B cell (primary cell): Measurements from ENCODE around the gene ACADL. TPM values are rescaled to one million over a fixed set of nuclear protein-coding genes. Genes with fewer than 3 reads are reported as not detected.

ENCODE experiments used
- ATAC-seq: fragments of 200-7000 bp; cut with Tn5 transposase; one replicate; pipeline ENCODE4 v1.10.0; 2021; ENCODE audit warnings: low read depth, mild to moderate bottlenecking, moderate number of reproducible peaks, moderate library complexity
- CTCF ChIA-PET: fragments of 350-600 bp; sonication (Branson Sonifier 250); formaldehyde crosslinking; loops from one replicate; lab custom pipeline; 2021; ENCODE audit warnings: antibody characterized with exemption, inconsistent platforms; lab: Charles Lee
- POLR2A ChIA-PET: fragments of 350-600 bp; sonication (Branson Sonifier 250); formaldehyde crosslinking; loops from one replicate; lab custom pipeline; 2021; ENCODE audit warnings: antibody characterized with exemption; lab: Charles Lee
- DNase-seq: peaks from one replicate; pipeline ENCODE4 v3.0.0; 2013
- H2AFZ ChIP-seq: 2 replicates; pipeline ENCODE4 v1.6.1; 2012; ENCODE audit warnings: mild to moderate bottlenecking, low read depth, low read length; ENCODE audit not compliant: insufficient read depth, poor library complexity, severe bottlenecking
- H3K27ac ChIP-seq, 2 donors: 1 replicate in 1 of 2; 2 replicates in 1 of 2; pipeline ENCODE4 v1.5.1; 2012 to 2013; ENCODE audit warnings: low read length in 2 of 2, mild to moderate bottlenecking in 2 of 2, moderate library complexity in 1 of 2
- H3K27me3 ChIP-seq, 4 experiments: fragments of 200-600 bp in 1 of 4; sonication (generic) in 1 of 4; replicated peaks in 1 of 4; 1 replicate in 2 of 4; 2 replicates in 2 of 4; pipeline versions ENCODE4 v1.6.1 to v1.7.0; 2013 to 2016; ENCODE audit warnings: low read length in 3 of 4, mild to moderate bottlenecking in 2 of 4, mixed read lengths in 1 of 4, moderate library complexity in 1 of 4; ENCODE audit not compliant: insufficient read depth in 4 of 4, control insufficient read depth in 3 of 4; ENCODE audit errors: control extremely low read depth in 1 of 4
- H3K36me3 ChIP-seq, 2 experiments: replicated peaks in 1 of 2; 1 replicate in 1 of 2; 2 replicates in 1 of 2; pipeline versions ENCODE4 v1.6.1 to v1.7.1; 2013; ENCODE audit warnings: low read length in 1 of 2; ENCODE audit not compliant: insufficient read depth in 2 of 2, control insufficient read depth in 1 of 2; ENCODE audit errors: control extremely low read depth in 1 of 2, extremely low read depth in 1 of 2
- H3K4me1 ChIP-seq, 2 donors: fragments of 200-600 bp in 1 of 2; sonication (generic) in 1 of 2; 1 replicate in 1 of 2; 2 replicates in 1 of 2; pipeline versions ENCODE4 v1.5.1 to v1.6.1; 2013 to 2017; ENCODE audit warnings: low read length in 2 of 2; ENCODE audit not compliant: control insufficient read depth in 2 of 2, insufficient read depth in 2 of 2
- H3K4me2 ChIP-seq: replicated peaks from 2 replicates; pipeline ENCODE3; 2012; ENCODE audit warnings: mild to moderate bottlenecking, low read depth, low read length; ENCODE audit not compliant: poor library complexity, severe bottlenecking
- H3K4me3 ChIP-seq, 5 experiments: fragments of 200-600 bp in 1 of 5; sonication (generic) in 1 of 5; 1 replicate in 3 of 5; 2 replicates in 2 of 5; pipeline versions ENCODE4 v1.5.1 to v1.7.0; 2011 to 2016; ENCODE audit warnings: low read length in 4 of 5, mild to moderate bottlenecking in 4 of 5, low read depth in 2 of 5, control low read depth in 1 of 5, moderate library complexity in 1 of 5; ENCODE audit not compliant: insufficient read depth in 1 of 5; ENCODE audit errors: control extremely low read depth in 1 of 5, extremely low read depth in 1 of 5
- H3K79me2 ChIP-seq: fragments of 200-600 bp; sonication (generic); one replicate; pipeline ENCODE4 v1.6.0; 2016; ENCODE audit warnings: low read length; ENCODE audit not compliant: control insufficient read depth, insufficient read depth
- H3K9ac ChIP-seq: fragments of 200-600 bp; sonication (generic); 2 replicates; pipeline ENCODE4 v1.6.1; 2017; ENCODE audit warnings: mild to moderate bottlenecking, low read length, moderate library complexity
- H3K9me3 ChIP-seq, 3 donors: one replicate each; pipeline versions ENCODE4 v1.6.1 to v1.7.1; 2013; ENCODE audit warnings: low read length in 2 of 3; ENCODE audit not compliant: control insufficient read depth in 2 of 3, insufficient read depth in 1 of 3; ENCODE audit errors: control extremely low read depth in 1 of 3
- H4K20me1 ChIP-seq: 2 replicates; pipeline ENCODE4 v1.6.0; 2012; ENCODE audit warnings: mild to moderate bottlenecking, low read length; ENCODE audit not compliant: insufficient read depth, control insufficient read depth, poor library complexity, severe bottlenecking
- H3K27ac Mint-ChIP-seq: one replicate; pipeline ENCODE4 v1.8.0; 2021; ENCODE audit warnings: mixed read lengths
- H3K27me3 Mint-ChIP-seq: one replicate; pipeline ENCODE4 v1.8.0; 2021; ENCODE audit warnings: mixed read lengths
- H3K4me1 Mint-ChIP-seq: one replicate; pipeline ENCODE4 v1.8.0; 2021; ENCODE audit warnings: mixed read lengths
- H3K4me3 Mint-ChIP-seq: one replicate; pipeline ENCODE4 v1.8.0; 2021; ENCODE audit warnings: mixed read lengths
- H3K9me3 Mint-ChIP-seq: one replicate; pipeline ENCODE4 v1.8.0; 2022; ENCODE audit warnings: mixed read lengths; ENCODE audit not compliant: insufficient read depth
- CTCF ChIP-seq: fragments of 200-600 bp; IDR thresholded peaks from one replicate; pipeline ENCODE4 v1.8.0; 2022; ENCODE audit warnings: antibody characterized with exemption, mild to moderate bottlenecking
- EZH2 ChIP-seq: IDR thresholded peaks from 2 replicates; pipeline ENCODE4 v1.6.1; 2012; ENCODE audit warnings: borderline replicate concordance, low read depth, mild to moderate bottlenecking, moderate library complexity, low read length; ENCODE audit not compliant: insufficient read depth, poor library complexity, severe bottlenecking
- WGBS: methylation state at CpG from one replicate; pipeline ENCODE4 v1.1.5; 2013; ENCODE audit warnings: missing lambda C conversion rate; ENCODE audit not compliant: insufficient coverage; 5-methylcytosine and 5-hydroxymethylcytosine counted together
- intact Hi-C: fragments of 100-400 bp; cut with micrococcal nuclease; formaldehyde crosslinking; loops from one replicate; pipeline ENCODE4 v1.10.0; 2022
- polyA plus RNA-seq: library from polyadenylated mRNA; depleted of rRNA; stranded (reverse); fragments of >200 nt; gene quantifications from 2 replicates; pipeline ENCODE4 v1.2.3, GENCODE V29; 2012
- total RNA-seq, 2 donors: library from RNA; stranded (reverse); fragments of 120-200 nt in 1 of 2; gene quantifications; 1 replicate in 1 of 2; 2 replicates in 1 of 2; pipeline versions ENCODE4 v1.2.3 to v1.2.4, GENCODE V29; 2013 to 2022

Gene ACADL
- total and polyA plus RNA-seq, 2 donors (not counting 1 experiment from before 2014, with no cell fraction given): not detected

GRCh38 chr2:210180477-210180876 lies 44.8 kb downstream of the ACADL start:
- ChIA-PET POLR2A (no interaction called here), CTCF (no interaction called here)
- Histone ChIP-seq H3K4me3 (no peak overlapping the region), H3K79me2 (no peaks in the 10 kb centered on the region), H3K9me3 (peaks cover 3 to 4% (median 3%) of the 10 kb centered on the region in 3 donors), H3K36me3 (no peaks in the 10 kb centered on the region), H3K27me3 (peaks cover 0 to 2% (median 0%) of the 10 kb centered on the region in 4 experiments), H4K20me1 (no peaks in the 10 kb centered on the region), H3K4me1 (no peaks in the 10 kb centered on the region), H2AFZ (no peak overlapping the region), H3K27ac (no peak overlapping the region), H3K9ac (no peak overlapping the region), H3K4me2 (no peak overlapping the region)
- DNase-seq (no peak), ATAC-seq (no peak)
- Mint-ChIP-seq H3K4me1 (no peaks in the 10 kb centered on the region), H3K27me3 (peaks cover 16% of the 10 kb centered on the region), H3K27ac (no peak overlapping the region), H3K4me3 (no peak overlapping the region), H3K9me3 (peaks cover 11% of the 10 kb centered on the region)
- intact Hi-C loops: no loop called here
- WGBS: no CpG with 5 or more reads among the region's 1 CpG
- no peak for TF ChIP-seq EZH2
- TF ChIP-seq CTCF: no peak

- Histone ChIP-seq H3K79me2 (no peaks in the 10 kb centered on the region), H3K4me3 (no peak overlapping the region), H3K4me2 (no peak overlapping the region), H3K9me3 (peaks cover 0 to 4% (median 3%) of the 10 kb centered on the region in 3 donors), H3K27me3 (peaks cover 0 to 2% (median 0%) of the 10 kb centered on the region in 4 experiments), H3K9ac (no peak overlapping the region), H3K4me1 (no peaks in the 10 kb centered on the region), H3K36me3 (no peaks in the 10 kb centered on the region), H2AFZ (no peak overlapping the region), H3K27ac (no peak overlapping the region), H4K20me1 (no peaks in the 10 kb centered on the region)
- Mint-ChIP-seq H3K27ac (no peak overlapping the region), H3K27me3 (peaks cover 13% of the 10 kb centered on the region), H3K4me1 (no peaks in the 10 kb centered on the region), H3K9me3 (peaks cover 11% of the 10 kb centered on the region), H3K4me3 (no peak overlapping the region)
- DNase-seq (no peak), ATAC-seq (no peak)
- ChIA-PET POLR2A (no interaction called here), CTCF (no interaction called here)
- intact Hi-C loops: no loop called here
- TF ChIP-seq EZH2: no peak
- TF ChIP-seq CTCF: no peak
These were observed 45.8 kb downstream of the ACADL start for GRCh38 chr2:210179351-210179990.
